ENCODE data around the gene HS6ST1.

Gene HS6ST1

GRCh38 chr2:128280901-128281321 lies 37.8 kb downstream of the HS6ST1 start:
- H3K27ac ChIP-seq (ENCODE audit: low read length) = no peak overlapping the region
- H3K9me3 ChIP-seq (ENCODE audit: insufficient read depth, low read depth, low read length) = no peaks in the 10 kb centered on the region
- H3K4me1 ChIP-seq (ENCODE audit: insufficient read depth, low read length) = no peaks in the 10 kb centered on the region
- H3K9ac ChIP-seq (ENCODE audit: low read depth, low read length) = no peak overlapping the region
- H3K36me3 ChIP-seq (ENCODE audit: insufficient read depth, low read depth, low read length) = peaks cover 2% of the 10 kb centered on the region; the same call in 1 of the 2 replicates
- H3K27me3 ChIP-seq (ENCODE audit: insufficient read depth, low read length) = no peaks in the 10 kb centered on the region
- no peak overlapping the region for H3K4me3 ChIP-seq (ENCODE audit: low read length)

GRCh38 chr2:128280158-128280871 lies 38.4 kb downstream of the HS6ST1 start:
- Histone ChIP-seq H3K4me1 (ENCODE audit: insufficient read depth, low read length) (no peaks in the 10 kb centered on the region), H3K9ac (ENCODE audit: low read depth, low read length) (no peak overlapping the region), H3K9me3 (ENCODE audit: insufficient read depth, low read depth, low read length) (no peaks in the 10 kb centered on the region), H3K4me3 (ENCODE audit: low read length) (no peak overlapping the region), H3K27ac (ENCODE audit: low read length) (no peak overlapping the region), H3K27me3 (ENCODE audit: insufficient read depth, low read length) (no peaks in the 10 kb centered on the region), H3K36me3 (ENCODE audit: insufficient read depth, low read depth, low read length) (peaks cover 8% of the 10 kb centered on the region)

- peaks cover 13% of the 10 kb centered on the region for H3K36me3 ChIP-seq (ENCODE audit: insufficient read depth, low read depth, low read length)
- H3K27ac ChIP-seq (ENCODE audit: low read length) = no peak overlapping the region
- H3K27me3 ChIP-seq (ENCODE audit: insufficient read depth, low read length) = no peaks in the 10 kb centered on the region
- no peak overlapping the region for H3K4me3 ChIP-seq (ENCODE audit: low read length)
- no peak overlapping the region for H3K9ac ChIP-seq (ENCODE audit: low read depth, low read length)
- no peaks in the 10 kb centered on the region for H3K4me1 ChIP-seq (ENCODE audit: insufficient read depth, low read length)
- H3K9me3 ChIP-seq (ENCODE audit: insufficient read depth, low read depth, low read length) = no peaks in the 10 kb centered on the region
Measured at GRCh38 chr2:128279786-128280157, 38.9 kb downstream of the HS6ST1 start.

DNA sequence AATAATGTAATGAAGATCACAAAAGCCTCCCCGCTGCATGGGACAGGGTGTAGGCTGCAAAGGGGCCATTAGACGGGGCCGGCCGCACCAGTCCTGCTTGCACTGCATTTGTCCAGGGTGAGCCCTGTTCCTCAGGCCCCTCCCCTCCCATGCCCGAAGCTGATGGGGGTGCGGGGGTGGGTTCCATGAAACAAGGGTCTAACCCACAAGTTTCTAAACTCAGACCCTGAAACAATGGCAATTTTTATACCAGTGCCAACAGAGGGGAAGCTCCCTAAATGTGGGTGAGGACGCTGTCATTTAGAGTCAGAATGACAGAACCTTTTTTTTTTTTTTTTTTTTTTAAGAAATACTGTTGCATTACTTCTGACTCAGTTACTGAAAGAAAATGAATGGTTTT lies 39.7 kb downstream of the HS6ST1 start:
- no peaks in the 10 kb centered on the region for H3K27me3 ChIP-seq (ENCODE audit: insufficient read depth, low read length)
- no peak overlapping the region for H3K4me3 ChIP-seq (ENCODE audit: low read length)
- no peaks in the 10 kb centered on the region for H3K9me3 ChIP-seq (ENCODE audit: insufficient read depth, low read depth, low read length)
- no peak overlapping the region for H3K27ac ChIP-seq (ENCODE audit: low read length)
- peaks cover 19% of the 10 kb centered on the region for H3K36me3 ChIP-seq (ENCODE audit: insufficient read depth, low read depth, low read length)
- H3K9ac ChIP-seq (ENCODE audit: low read depth, low read length) = no peak overlapping the region
- no peaks in the 10 kb centered on the region for H3K4me1 ChIP-seq (ENCODE audit: insufficient read depth, low read length)

- H3K4me1 ChIP-seq (ENCODE audit: insufficient read depth, low read length) = no peaks in the 10 kb centered on the region
- no peak overlapping the region for H3K4me3 ChIP-seq (ENCODE audit: low read length)
- H3K9me3 ChIP-seq (ENCODE audit: insufficient read depth, low read depth, low read length) = no peaks in the 10 kb centered on the region
- no peak overlapping the region for H3K9ac ChIP-seq (ENCODE audit: low read depth, low read length)
- H3K36me3 ChIP-seq (ENCODE audit: insufficient read depth, low read depth, low read length) = peaks cover 21% of the 10 kb centered on the region
- H3K27me3 ChIP-seq (ENCODE audit: insufficient read depth, low read length) = no peaks in the 10 kb centered on the region
- H3K27ac ChIP-seq (ENCODE audit: low read length) = no peak overlapping the region
Measured at GRCh38 chr2:128277961-128278681, 40.5 kb downstream of the HS6ST1 start.

DNA sequence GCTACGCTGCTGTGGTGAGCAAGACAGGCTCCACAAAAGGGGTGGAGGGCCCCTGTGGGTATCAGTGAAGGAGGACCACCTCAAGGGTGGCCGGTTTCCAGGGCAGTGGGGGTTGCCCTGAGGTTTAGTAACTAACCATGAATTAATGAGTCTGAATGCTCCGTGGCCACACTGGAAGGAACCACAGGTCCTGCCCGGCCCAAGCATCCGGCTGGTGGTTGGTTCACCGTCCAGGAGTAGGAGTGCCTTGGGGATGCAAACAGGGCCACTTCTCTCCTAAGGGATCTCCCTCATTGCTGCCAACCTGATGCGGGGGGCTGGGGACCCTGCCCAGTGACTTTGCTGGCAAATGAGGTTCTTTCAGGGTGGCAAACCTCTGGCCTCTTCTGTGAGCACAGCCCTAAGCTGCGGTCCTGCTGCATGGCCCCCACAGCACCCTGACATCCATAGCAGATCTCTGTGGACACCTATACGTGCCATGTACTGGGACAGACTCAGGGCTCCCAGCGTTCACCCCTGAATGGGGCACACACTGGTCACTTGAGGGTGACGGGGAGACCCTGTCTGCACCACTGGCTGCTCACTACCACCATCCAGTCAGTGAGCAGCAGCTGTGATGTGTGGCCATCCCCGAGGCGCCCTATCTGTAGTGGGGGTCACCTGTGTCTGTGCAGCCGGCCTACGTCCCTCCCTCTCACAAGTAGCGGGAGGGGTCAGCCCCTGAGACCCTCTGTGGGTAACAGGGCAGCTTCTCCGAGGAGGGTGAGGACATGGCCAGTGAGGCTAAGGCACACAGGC lies 41.6 kb downstream of the HS6ST1 start:
- Histone ChIP-seq H3K9me3 (ENCODE audit: insufficient read depth, low read depth, low read length) (no peaks in the 10 kb centered on the region), H3K27me3 (ENCODE audit: insufficient read depth, low read length) (no peaks in the 10 kb centered on the region), H3K9ac (ENCODE audit: low read depth, low read length) (no peak overlapping the region), H3K27ac (ENCODE audit: low read length) (no peak overlapping the region), H3K4me1 (ENCODE audit: insufficient read depth, low read length) (no peaks in the 10 kb centered on the region), H3K36me3 (ENCODE audit: insufficient read depth, low read depth, low read length) (peaks cover 21% of the 10 kb centered on the region), H3K4me3 (ENCODE audit: low read length) (no peak overlapping the region)

- Histone ChIP-seq H3K4me1 (ENCODE audit: insufficient read depth, low read length) (no peaks in the 10 kb centered on the region), H3K27me3 (ENCODE audit: insufficient read depth, low read length) (no peaks in the 10 kb centered on the region), H3K4me3 (ENCODE audit: low read length) (no peak overlapping the region), H3K9me3 (ENCODE audit: insufficient read depth, low read depth, low read length) (no peaks in the 10 kb centered on the region), H3K27ac (ENCODE audit: low read length) (no peak overlapping the region), H3K36me3 (ENCODE audit: insufficient read depth, low read depth, low read length) (peaks cover 24% of the 10 kb centered on the region), H3K9ac (ENCODE audit: low read depth, low read length) (no peak overlapping the region)
Measured at GRCh38 chr2:128275498-128276045, 43.1 kb downstream of the HS6ST1 start.

DNA sequence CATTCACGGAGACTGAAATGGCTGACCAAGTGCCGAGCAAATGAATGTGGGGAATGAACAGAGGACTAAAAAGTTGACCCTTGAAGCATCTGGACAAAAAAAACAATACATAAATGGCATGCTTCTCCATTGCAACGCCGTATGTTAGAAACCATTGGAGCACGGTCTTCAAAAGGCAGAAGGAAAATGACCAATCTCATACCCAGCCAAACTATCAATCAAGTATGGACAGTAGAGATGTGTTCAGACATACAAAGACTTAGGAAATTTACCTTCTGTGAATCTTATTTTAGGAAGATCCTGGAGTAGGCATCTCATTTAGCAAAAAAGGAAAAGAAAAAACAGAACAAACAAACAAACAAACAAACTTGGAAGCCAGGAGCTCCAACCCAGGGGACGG lies 44.5 kb downstream of the HS6ST1 start:
- H3K9ac ChIP-seq (ENCODE audit: low read depth, low read length) = no peak overlapping the region
- no peaks in the 10 kb centered on the region for H3K4me1 ChIP-seq (ENCODE audit: insufficient read depth, low read length)
- no peak overlapping the region for H3K27ac ChIP-seq (ENCODE audit: low read length)
- no peaks in the 10 kb centered on the region for H3K9me3 ChIP-seq (ENCODE audit: insufficient read depth, low read depth, low read length)
- H3K36me3 ChIP-seq (ENCODE audit: insufficient read depth, low read depth, low read length) = peaks cover 24% of the 10 kb centered on the region
- H3K27me3 ChIP-seq (ENCODE audit: insufficient read depth, low read length) = no peaks in the 10 kb centered on the region
- no peak overlapping the region for H3K4me3 ChIP-seq (ENCODE audit: low read length)

DNA sequence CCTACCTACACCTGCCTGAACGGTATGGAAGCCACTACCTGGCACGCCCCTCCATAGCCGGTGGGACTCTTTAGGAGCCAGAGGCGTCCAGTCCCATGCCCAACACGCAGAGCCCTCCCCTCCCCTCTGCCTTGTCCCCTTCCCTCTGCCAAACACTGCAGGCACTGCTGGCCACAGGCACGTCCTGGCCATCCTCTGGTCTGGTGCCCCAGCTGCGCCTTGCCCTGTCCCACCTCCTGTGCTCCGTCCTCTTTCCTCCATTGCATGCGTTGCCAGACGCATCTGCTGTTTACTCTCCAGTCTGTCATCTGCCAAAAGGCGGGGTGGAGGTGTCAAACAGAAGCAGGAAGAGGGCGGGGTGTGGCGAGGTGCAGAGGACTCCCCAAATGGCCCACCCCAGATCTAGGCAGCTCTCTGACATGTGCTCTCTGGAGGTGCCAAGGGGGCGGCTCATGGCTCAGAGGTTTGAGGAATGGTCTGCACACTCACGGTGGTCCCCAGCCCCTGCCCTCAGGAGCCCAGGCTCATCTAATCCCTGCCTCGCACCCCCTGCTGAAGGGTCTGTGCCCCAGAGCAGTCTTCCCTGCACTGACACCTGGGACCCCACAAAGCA lies 45.1 kb downstream of the HS6ST1 start:
- Histone ChIP-seq H3K9me3 (ENCODE audit: insufficient read depth, low read depth, low read length) (no peaks in the 10 kb centered on the region), H3K27ac (ENCODE audit: low read length) (no peak overlapping the region), H3K4me1 (ENCODE audit: insufficient read depth, low read length) (no peaks in the 10 kb centered on the region), H3K4me3 (ENCODE audit: low read length) (no peak overlapping the region), H3K9ac (ENCODE audit: low read depth, low read length) (no peak overlapping the region), H3K36me3 (ENCODE audit: insufficient read depth, low read depth, low read length) (peaks cover 24% of the 10 kb centered on the region), H3K27me3 (ENCODE audit: insufficient read depth, low read length) (no peaks in the 10 kb centered on the region)

GRCh38 chr2:128272601-128273468 lies 45.8 kb downstream of the HS6ST1 start:
- Histone ChIP-seq H3K27me3 (ENCODE audit: insufficient read depth, low read length) (no peaks in the 10 kb centered on the region), H3K4me1 (ENCODE audit: insufficient read depth, low read length) (no peaks in the 10 kb centered on the region), H3K27ac (ENCODE audit: low read length) (no peak overlapping the region), H3K9ac (ENCODE audit: low read depth, low read length) (no peak overlapping the region), H3K9me3 (ENCODE audit: insufficient read depth, low read depth, low read length) (no peaks in the 10 kb centered on the region), H3K4me3 (ENCODE audit: low read length) (no peak overlapping the region), H3K36me3 (ENCODE audit: insufficient read depth, low read depth, low read length) (peaks cover 24% of the 10 kb centered on the region)

All from iPS-20b (cell line).